CD14-positive monocyte (primary cell): ENCODE results near the gene S100A5. TPM values are rescaled to one million over a fixed set of nuclear protein-coding genes. Genes with fewer than 3 reads are reported as not detected.
A peak's percentile ranks its signal among the peaks of the same experiment; 100 is the strongest.
"Not testable (repeated sequence)": the region's sequence is repeated elsewhere in the genome, so short reads cannot be mapped to it uniquely, and the experiment has no call there.

Experiments used
- DNase-seq, 3 donors: peaks; one replicate each; pipeline ENCODE4 v3.0.0-alpha.2; 2011 to 2022
- H2AFZ ChIP-seq: 2 replicates; pipeline ENCODE4 v1.6.0; 2012; ENCODE audit warnings: mild to moderate bottlenecking, low read depth, low read length, inconsistent platforms; ENCODE audit not compliant: insufficient read depth, poor library complexity, severe bottlenecking
- H3K27ac ChIP-seq, 2 donors: 1 replicate in 1 of 2; 2 replicates in 1 of 2; pipeline ENCODE4 v1.5.1; 2012 to 2013; ENCODE audit warnings: low read length in 2 of 2, control low read depth in 1 of 2, inconsistent platforms in 1 of 2, low read depth in 1 of 2, mild to moderate bottlenecking in 1 of 2
- H3K27me3 ChIP-seq, 2 donors: one replicate each; pipeline versions ENCODE4 v1.6.0 to v1.6.1; 2011 to 2013; ENCODE audit warnings: low read length in 2 of 2; ENCODE audit not compliant: control insufficient read depth in 2 of 2, insufficient read depth in 2 of 2
- H3K36me3 ChIP-seq, 2 donors: replicated peaks in 1 of 2; 1 replicate in 1 of 2; 2 replicates in 1 of 2; pipeline versions ENCODE4 v1.5.1 to v1.6.1; 2012 to 2013; ENCODE audit warnings: low read length in 2 of 2, control low read depth in 1 of 2, inconsistent platforms in 1 of 2, mild to moderate bottlenecking in 1 of 2; ENCODE audit not compliant: insufficient read depth in 2 of 2, control insufficient read depth in 1 of 2
- H3K4me1 ChIP-seq, 2 donors: 1 replicate in 1 of 2; 2 replicates in 1 of 2; pipeline versions ENCODE4 v1.5.1 to v1.6.1; 2012 to 2013; ENCODE audit warnings: low read length in 2 of 2, control low read depth in 1 of 2, inconsistent platforms in 1 of 2, mild to moderate bottlenecking in 1 of 2, moderate library complexity in 1 of 2; ENCODE audit not compliant: insufficient read depth in 2 of 2, control insufficient read depth in 1 of 2
- H3K4me2 ChIP-seq: replicated peaks from 2 replicates; pipeline ENCODE3; 2012; ENCODE audit warnings: low read length, moderate library complexity, mild to moderate bottlenecking; ENCODE audit not compliant: poor library complexity, severe bottlenecking; ENCODE audit errors: extremely low read depth
- H3K4me3 ChIP-seq, 3 experiments: fragments of 200-600 bp in 1 of 3; sonication (generic) in 1 of 3; replicated peaks in 1 of 3; 1 replicate in 2 of 3; 2 replicates in 1 of 3; pipeline ENCODE4 v1.5.1; 2011 to 2013; ENCODE audit warnings: low read length in 3 of 3, mild to moderate bottlenecking in 3 of 3, control low read depth in 2 of 3, low read depth in 2 of 3, inconsistent platforms in 1 of 3, moderate library complexity in 1 of 3
- H3K79me2 ChIP-seq: 2 replicates; pipeline ENCODE4 v1.6.0; 2012; ENCODE audit warnings: mild to moderate bottlenecking, control low read depth, inconsistent platforms, low read length, moderate library complexity; ENCODE audit not compliant: insufficient read depth
- H3K9ac ChIP-seq: 2 replicates; pipeline ENCODE4 v1.6.0; 2017; ENCODE audit warnings: low read length, mild to moderate bottlenecking; ENCODE audit not compliant: insufficient read depth, poor library complexity, severe bottlenecking
- H3K9me3 ChIP-seq, 2 donors: replicated peaks in 1 of 2; 1 replicate in 1 of 2; 2 replicates in 1 of 2; pipeline versions ENCODE4 v1.5.1 to v1.6.1; 2012 to 2013; ENCODE audit warnings: low read length in 2 of 2, control low read depth in 1 of 2; ENCODE audit not compliant: control insufficient read depth in 1 of 2, insufficient read depth in 1 of 2
- H4K20me1 ChIP-seq: 2 replicates; pipeline ENCODE4 v1.6.0; 2012; ENCODE audit warnings: mild to moderate bottlenecking, low read length, control low read depth, moderate library complexity; ENCODE audit not compliant: insufficient read depth
- H3K27ac Mint-ChIP-seq, 7 donors: one replicate each; pipeline ENCODE4 v1.8.0; 2020; ENCODE audit warnings: mild to moderate bottlenecking in 7 of 7, mixed read lengths in 7 of 7, moderate library complexity in 6 of 7, inconsistent platforms in 2 of 7
- H3K27me3 Mint-ChIP-seq, 3 donors: one replicate each; pipeline ENCODE4 v1.8.0; 2021 to 2022; ENCODE audit warnings: low read depth in 3 of 3, mild to moderate bottlenecking in 3 of 3, mixed read lengths in 3 of 3, moderate library complexity in 3 of 3, inconsistent platforms in 1 of 3
- H3K36me3 Mint-ChIP-seq, 2 donors: one replicate each; pipeline ENCODE4 v1.8.0; 2020; ENCODE audit warnings: mixed read lengths in 2 of 2, inconsistent platforms in 1 of 2, mild to moderate bottlenecking in 1 of 2
- H3K4me1 Mint-ChIP-seq: one replicate; pipeline ENCODE4 v1.8.0; 2020; ENCODE audit warnings: mild to moderate bottlenecking, mixed read lengths
- H3K4me3 Mint-ChIP-seq, 2 donors: one replicate each; pipeline ENCODE4 v1.8.0; 2020; ENCODE audit warnings: mild to moderate bottlenecking in 2 of 2, mixed read lengths in 2 of 2, moderate library complexity in 1 of 2
- H3K9me3 Mint-ChIP-seq, 7 donors: one replicate each; pipeline ENCODE4 v1.8.0; 2020 to 2022; ENCODE audit warnings: mixed read lengths in 7 of 7, mild to moderate bottlenecking in 6 of 7, moderate library complexity in 6 of 7, inconsistent platforms in 2 of 7
- CTCF ChIP-seq: fragments of 200-600 bp; IDR thresholded peaks from one replicate; pipeline ENCODE4 v1.8.0; 2022; ENCODE audit warnings: antibody characterized with exemption, mild to moderate bottlenecking
- WGBS: methylation state at CpG from one replicate; pipeline ENCODE4 v1.1.5; 2013; ENCODE audit warnings: missing lambda C conversion rate; ENCODE audit not compliant: insufficient coverage; 5-methylcytosine and 5-hydroxymethylcytosine counted together
- intact Hi-C, 2 donors: fragments of 100-400 bp; cut with micrococcal nuclease; formaldehyde crosslinking; loops; one replicate each; pipeline versions ENCODE4 v1.15.0 to v1.15.1; 2023
- polyA plus RNA-seq, 3 donors: library from polyadenylated mRNA; depleted of rRNA in 1 of 3; unstranded in 2 of 3; stranded (reverse) in 1 of 3; fragments of 300-500 nt in 2 of 3; fragments of >200 nt in 1 of 3; fragmentation: Illumina TruSeq in 2 of 3; gene quantifications; 1 replicate in 2 of 3; 2 replicates in 1 of 3; pipeline ENCODE4 v1.2.3, GENCODE V29; 2012 to 2021

The S100A5 gene
- polyA plus RNA-seq, 3 donors = 1.4 to 2.1 TPM; not detected in 1

- intact Hi-C loops = no loop called here
- Mint-ChIP-seq H3K4me1 (peaks cover 54% of the 10 kb centered on the region), H3K27ac (peak overlapping the region in 5 of 7 donors; percentile 46 to 100 (median 75)), H3K9me3 (no peaks in the 10 kb centered on the region), H3K27me3 (peaks cover 0 to 2% (median 0%) of the 10 kb centered on the region in 3 donors), H3K36me3 (peaks cover 0 to 5% of the 10 kb centered on the region in 2 donors), H3K4me3 (no peak overlapping the region)
- Histone ChIP-seq H3K4me1 (peaks cover 51 to 52% of the 10 kb centered on the region in 2 donors), H3K27me3 (no peaks in the 10 kb centered on the region), H3K27ac (no peak overlapping the region), H2AFZ (no peak overlapping the region), H3K4me2 (no peak overlapping the region), H3K9ac (no peak overlapping the region), H3K4me3 (peak overlapping the region in 1 of 3 experiments; percentile 6), H4K20me1 (no peaks in the 10 kb centered on the region), H3K79me2 (peaks cover 13% of the 10 kb centered on the region), H3K9me3 (no peaks in the 10 kb centered on the region), H3K36me3 (no peaks in the 10 kb centered on the region)
- no peak for TF ChIP-seq CTCF
- WGBS = 80% methylated on average over 1 of the region's 6 CpGs
- DNase-seq = no peak
Measured at GRCh38 chr1:153563483-153563901, 22.8 kb upstream of the S100A5 start.

- H3K4me3 Mint-ChIP-seq, H3K79me2 ChIP-seq, H3K36me3 ChIP-seq, H3K9ac ChIP-seq, H3K9me3 Mint-ChIP-seq, DNase-seq, H2AFZ ChIP-seq, H3K27me3 Mint-ChIP-seq, H3K27me3 ChIP-seq, H3K27ac Mint-ChIP-seq, H4K20me1 ChIP-seq, H3K4me2 ChIP-seq, H3K4me3 ChIP-seq, H3K36me3 Mint-ChIP-seq, H3K9me3 ChIP-seq, H3K27ac ChIP-seq, intact Hi-C loops: not testable (repeated sequence)
- 80% methylated on average over 1 of the region's 3 CpGs for WGBS
- H3K4me1 ChIP-seq = peaks cover 37% of the 10 kb centered on the region in 2 donors
- peaks cover 42% of the 10 kb centered on the region for H3K4me1 Mint-ChIP-seq
Measured at GRCh38 chr1:153562021-153562420, 21.3 kb upstream of the S100A5 start.
